ENCODE measurements around the gene CDK5R2.

Gene CDK5R2

DNA sequence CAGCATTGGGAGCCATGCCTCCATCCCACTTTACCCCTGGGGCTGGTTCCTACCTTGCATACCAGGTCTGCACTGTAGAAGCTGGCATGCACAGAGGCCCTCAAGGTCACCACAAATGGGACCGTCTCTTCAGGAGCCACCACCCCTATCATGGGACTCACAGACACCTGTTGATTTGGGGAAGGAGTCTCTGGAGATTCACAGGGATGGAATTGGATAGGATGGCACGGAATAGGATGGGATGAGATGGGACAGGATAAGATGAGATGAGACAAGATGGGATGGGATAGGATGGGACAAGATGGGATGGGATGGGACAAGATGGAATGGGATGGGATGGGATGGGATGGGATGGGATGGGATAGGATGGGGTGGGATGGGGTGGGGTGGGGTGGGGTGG is 49.8 kb downstream of the CDK5R2 start:
- DNase-seq = no peak

DNA sequence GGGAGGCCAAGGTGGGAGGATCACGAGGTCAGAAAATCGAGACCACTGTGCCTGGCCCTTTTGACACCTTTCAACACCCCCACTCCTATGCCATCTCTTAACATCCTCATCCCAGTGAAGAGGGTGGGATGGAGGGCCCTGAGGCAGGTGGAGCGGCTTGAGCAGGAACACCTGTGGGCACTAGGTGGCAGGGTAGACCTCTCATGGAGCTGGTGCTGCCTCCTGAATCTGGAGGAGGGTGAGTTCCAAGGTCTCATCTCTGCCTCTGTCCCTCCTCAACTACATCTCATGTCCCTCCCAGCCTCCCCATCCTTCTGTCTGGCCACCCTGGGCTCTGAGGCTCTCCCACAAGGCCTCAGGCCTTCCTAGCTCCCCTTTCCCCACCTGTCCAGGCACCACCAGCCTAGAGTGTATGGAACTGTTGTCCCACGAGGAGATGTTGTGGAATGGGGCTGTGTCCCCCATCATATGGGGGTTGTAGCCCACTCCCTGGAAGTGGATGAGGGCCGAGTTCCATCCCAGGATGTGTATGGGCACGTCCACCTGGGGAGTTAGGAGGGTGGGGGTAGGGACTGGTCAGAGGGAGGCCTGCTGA is 50.8 kb downstream of the CDK5R2 start:
- DNase-seq = no peak

DNA sequence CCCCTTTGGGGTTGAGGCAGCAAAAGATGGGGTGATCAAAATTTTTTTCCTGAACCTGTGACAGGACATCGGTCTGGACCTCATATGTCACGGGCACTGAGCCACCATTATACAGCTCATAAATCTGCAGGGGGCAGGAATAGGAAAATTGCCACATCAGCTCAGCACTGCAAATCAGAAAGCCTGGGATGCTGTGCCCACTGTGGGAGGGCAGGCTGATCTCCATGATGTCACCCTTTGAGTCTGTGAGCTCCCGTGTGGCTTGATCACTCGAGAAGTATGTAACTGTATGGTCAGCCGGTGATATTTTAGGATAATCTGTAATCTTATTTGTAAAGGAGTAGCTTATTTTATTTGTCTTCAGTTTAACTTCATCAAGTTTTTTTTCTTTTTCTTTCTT is 51.4 kb downstream of the CDK5R2 start:
- no peak for DNase-seq
